GM12878 (cell line): Measurements from ENCODE around the gene ZNF736. TPM values are rescaled to one million over a fixed set of nuclear protein-coding genes. Genes with fewer than 3 reads are reported as not detected.
A peak's percentile ranks its signal among the peaks of the same experiment; 100 is the strongest.
"Not testable (repeated sequence)": the region's sequence is repeated elsewhere in the genome, so short reads cannot be mapped to it uniquely, and the experiment has no call there.

Source experiments
- ATAC-seq: fragments of 200-7000 bp; cut with Tn5 transposase; 3 replicates; pipeline ENCODE4 v1.9.1; 2020; ENCODE audit warnings: mild to moderate bottlenecking, moderate library complexity
- BruUV-seq: library from RNA; stranded (reverse); fragments of 400-500 nt; replicated peaks from 2 replicates; lab custom pipeline; 2021; lab: Mats Ljungman, UMichigan
- CTCF ChIA-PET: fragments of 300-600 bp; sonication (Branson Sonifier 250); formaldehyde crosslinking; extraction: SDS; loops from one replicate; lab custom pipeline; 2021; ENCODE audit warnings: inconsistent platforms; lab: Yijun Ruan, JAX
- POLR2A ChIA-PET: fragments of 350-600 bp; formaldehyde crosslinking; extraction: SDS; loops from one replicate; lab custom pipeline; 2021; ENCODE audit warnings: inconsistent platforms; lab: Charles Lee
- RAD21 ChIA-PET: fragments of 300-600 bp; sonication (Branson Sonifier 250); formaldehyde crosslinking; loops from one replicate; lab custom pipeline; 2023; ENCODE audit warnings: antibody characterized with exemption; ENCODE audit not compliant: unreplicated experiment; lab: Charles Lee
- SMC1A ChIA-PET: fragments of 300-600 bp; sonication (Branson Sonifier 250); formaldehyde crosslinking; loops from one replicate; lab custom pipeline; 2023; ENCODE audit not compliant: unreplicated experiment, uncharacterized antibody; lab: Charles Lee
- DNase-seq: peaks from one replicate; pipeline ENCODE4 v3.0.0-alpha.2; 2011; ENCODE audit warnings: low read depth, low spot score
- FAIRE-seq: peaks from 3 replicates; lab custom pipeline; 2011; peaks lifted over from hg19 to GRCh38; lab: Jason Lieb, UNC
- H2AFZ ChIP-seq: 2 replicates; pipeline ENCODE4 v1.6.0; 2011; ENCODE audit warnings: low read depth, low read length, control low read depth; ENCODE audit not compliant: control insufficient read depth
- H3K27ac ChIP-seq: 2 replicates; pipeline ENCODE4 v1.5.1; 2011; ENCODE audit warnings: control low read depth; ENCODE audit not compliant: control insufficient read depth, insufficient read depth
- H3K27me3 ChIP-seq, 2 experiments: replicated peaks in 1 of 2; 2 replicates each; pipeline versions ENCODE4 v1.6.0 to v1.6.1; 2011; ENCODE audit warnings: low read length in 1 of 2; ENCODE audit not compliant: control insufficient read depth in 2 of 2, insufficient read depth in 2 of 2
- H3K36me3 ChIP-seq, 2 experiments: 2 replicates each; pipeline ENCODE4 v1.5.1; 2011; ENCODE audit warnings: low read length in 1 of 2; ENCODE audit not compliant: control insufficient read depth in 2 of 2, insufficient read depth in 2 of 2
- H3K4me1 ChIP-seq: 2 replicates; pipeline ENCODE4 v1.6.1; 2011; ENCODE audit warnings: mild to moderate bottlenecking, low read length, moderate library complexity, mixed read lengths; ENCODE audit not compliant: control insufficient read depth, insufficient read depth
- H3K4me2 ChIP-seq: 2 replicates; pipeline ENCODE4 v1.6.0; 2011; ENCODE audit warnings: control low read depth; ENCODE audit not compliant: control insufficient read depth, insufficient read depth
- H3K4me3 ChIP-seq: fragments of 200-600 bp; sonication (generic); 2 replicates; pipeline ENCODE4 v1.5.1; 2016
- H3K79me2 ChIP-seq: 2 replicates; pipeline ENCODE4 v1.6.0; 2011; ENCODE audit warnings: low read length; ENCODE audit not compliant: control insufficient read depth, insufficient read depth
- H3K9ac ChIP-seq: 2 replicates; pipeline ENCODE4 v1.8.0; 2011; ENCODE audit warnings: low read length, control low read depth, mixed read lengths; ENCODE audit not compliant: control insufficient read depth, insufficient read depth
- H3K9me3 ChIP-seq: replicated peaks from 3 replicates; pipeline ENCODE4 v1.5.1; 2011; ENCODE audit warnings: mild to moderate bottlenecking, low read length; ENCODE audit not compliant: control insufficient read depth, insufficient read depth
- H4K20me1 ChIP-seq: 2 replicates; pipeline ENCODE4 v1.6.0; 2011; ENCODE audit not compliant: control insufficient read depth, insufficient read depth
- ATF7 ChIP-seq: fragments of 450-650 bp; IDR thresholded peaks from 2 replicates; pipeline ENCODE4 v1.6.1; 2016; ENCODE audit warnings: low read depth, mild to moderate bottlenecking
- BHLHE40 ChIP-seq, 2 experiments: fragments of 450-650 bp in 1 of 2; IDR thresholded peaks; 2 replicates each; pipeline ENCODE4 v1.6.1; 2011 to 2017; ENCODE audit warnings: low read depth in 2 of 2, borderline replicate concordance in 1 of 2, improper control_type of control experiment in 1 of 2, low read length in 1 of 2, mild to moderate bottlenecking in 1 of 2
- BMI1 ChIP-seq: fragments of 450-650 bp; IDR thresholded peaks from 2 replicates; pipeline ENCODE4 v1.6.1; 2016; ENCODE audit warnings: mild to moderate bottlenecking, moderate library complexity, borderline replicate concordance
- JUNB ChIP-seq: IDR thresholded peaks from 2 replicates; pipeline ENCODE4 v1.6.1; 2016; ENCODE audit warnings: antibody characterized with exemption, mild to moderate bottlenecking
- RAD51 ChIP-seq: fragments of 450-650 bp; IDR thresholded peaks from 2 replicates; pipeline ENCODE4 v1.6.1; 2016; ENCODE audit warnings: moderate library complexity, mild to moderate bottlenecking, inconsistent platforms
- RUNX3 ChIP-seq: IDR thresholded peaks from 2 replicates; pipeline ENCODE4 v1.6.1; 2012; ENCODE audit warnings: low read length, inconsistent platforms
- ZSCAN29 ChIP-seq: fragments of 450-650 bp; IDR thresholded peaks from 2 replicates; pipeline ENCODE4 v1.6.1; 2017; ENCODE audit warnings: mild to moderate bottlenecking, moderate library complexity
- WGBS: methylation state at CpG from one replicate; pipeline ENCODE4 v1.1.6; 2016; ENCODE audit warnings: low lambda C conversion rate; ENCODE audit not compliant: insufficient replicate concordance, insufficient coverage; ENCODE audit errors: missing lambda C conversion rate; 5-methylcytosine and 5-hydroxymethylcytosine counted together
- in situ Hi-C: fragments of 300-500 bp; cut with MboI; formaldehyde crosslinking; loops from 9 replicates; pipeline ENCODE4 v1.14.3; 2018; ENCODE audit warnings: mixed read lengths
- intact Hi-C: fragments of 100-400 bp; cut with micrococcal nuclease; formaldehyde crosslinking; loops from one replicate; pipeline ENCODE4 v1.14.2; 2022; ENCODE audit not compliant: unreplicated experiment
- polyA plus RNA-seq, 11 experiments: library from polyadenylated mRNA; depleted of rRNA in 4 of 11; unstranded in 6 of 11; stranded (reverse) in 5 of 11; fragments of >200 nt; fragmentation: Nextera tagmentation in 4 of 11; fragmentation: Illumina TruSeq in 1 of 11; extraction: Ambion mirVana in 4 of 11; extraction: Trizol in 1 of 11; gene quantifications; 1 replicate in 1 of 11; 2 replicates in 10 of 11; pipeline versions ENCODE4 v1.2.1 to v1.2.3, GENCODE V29; 2011 to 2016; ENCODE audit warnings: inconsistent platforms in 2 of 11, missing spikeins in 2 of 11, low read depth in 1 of 11
- total RNA-seq, 4 experiments: library from RNA; depleted of rRNA in 3 of 4; stranded (reverse); fragments of >200 nt in 3 of 4; fragmentation: Illumina TruSeq in 1 of 4; extraction: Trizol in 1 of 4; gene quantifications; 2 replicates each; pipeline versions ENCODE4 v1.2.1 to v1.2.3, GENCODE V29; 2013 to 2021
- TF ChIP-seq, protein P1 (sequence below): fragments of 450-650 bp; formaldehyde crosslinking; IDR thresholded peaks from 2 replicates; pipeline ENCODE4 v1.5.0; 2022; ENCODE audit warnings: mild to moderate bottlenecking, missing genetic modification characterization

ZNF736 gene
- total and polyA plus RNA-seq, 10 of the 15 experiments (the other 5 are each of a cell fraction or from before 2014, with no cell fraction given), result 1.9 to 22.5 (median 9.2) TPM

GRCh38 chr7:64294701-64295420 lies 18.9 kb upstream of the ZNF736 start (continued):
- TF ChIP-seq RAD51, result no peak
- TF ChIP-seq BMI1, result no peak
- TF ChIP-seq, protein P1, sequence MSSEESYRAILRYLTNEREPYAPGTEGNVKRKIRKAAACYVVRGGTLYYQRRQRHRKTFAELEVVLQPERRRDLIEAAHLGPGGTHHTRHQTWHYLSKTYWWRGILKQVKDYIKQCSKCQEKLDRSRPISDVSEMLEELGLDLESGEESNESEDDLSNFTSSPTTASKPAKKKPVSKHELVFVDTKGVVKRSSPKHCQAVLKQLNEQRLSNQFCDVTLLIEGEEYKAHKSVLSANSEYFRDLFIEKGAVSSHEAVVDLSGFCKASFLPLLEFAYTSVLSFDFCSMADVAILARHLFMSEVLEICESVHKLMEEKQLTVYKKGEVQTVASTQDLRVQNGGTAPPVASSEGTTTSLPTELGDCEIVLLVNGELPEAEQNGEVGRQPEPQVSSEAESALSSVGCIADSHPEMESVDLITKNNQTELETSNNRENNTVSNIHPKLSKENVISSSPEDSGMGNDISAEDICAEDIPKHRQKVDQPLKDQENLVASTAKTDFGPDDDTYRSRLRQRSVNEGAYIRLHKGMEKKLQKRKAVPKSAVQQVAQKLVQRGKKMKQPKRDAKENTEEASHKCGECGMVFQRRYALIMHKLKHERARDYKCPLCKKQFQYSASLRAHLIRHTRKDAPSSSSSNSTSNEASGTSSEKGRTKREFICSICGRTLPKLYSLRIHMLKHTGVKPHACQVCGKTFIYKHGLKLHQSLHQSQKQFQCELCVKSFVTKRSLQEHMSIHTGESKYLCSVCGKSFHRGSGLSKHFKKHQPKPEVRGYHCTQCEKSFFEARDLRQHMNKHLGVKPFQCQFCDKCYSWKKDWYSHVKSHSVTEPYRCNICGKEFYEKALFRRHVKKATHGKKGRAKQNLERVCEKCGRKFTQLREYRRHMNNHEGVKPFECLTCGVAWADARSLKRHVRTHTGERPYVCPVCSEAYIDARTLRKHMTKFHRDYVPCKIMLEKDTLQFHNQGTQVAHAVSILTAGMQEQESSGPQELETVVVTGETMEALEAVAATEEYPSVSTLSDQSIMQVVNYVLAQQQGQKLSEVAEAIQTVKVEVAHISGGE (CRISPR knock-in tag), result no peak
- no peak for TF ChIP-seq ZSCAN29

DNA sequence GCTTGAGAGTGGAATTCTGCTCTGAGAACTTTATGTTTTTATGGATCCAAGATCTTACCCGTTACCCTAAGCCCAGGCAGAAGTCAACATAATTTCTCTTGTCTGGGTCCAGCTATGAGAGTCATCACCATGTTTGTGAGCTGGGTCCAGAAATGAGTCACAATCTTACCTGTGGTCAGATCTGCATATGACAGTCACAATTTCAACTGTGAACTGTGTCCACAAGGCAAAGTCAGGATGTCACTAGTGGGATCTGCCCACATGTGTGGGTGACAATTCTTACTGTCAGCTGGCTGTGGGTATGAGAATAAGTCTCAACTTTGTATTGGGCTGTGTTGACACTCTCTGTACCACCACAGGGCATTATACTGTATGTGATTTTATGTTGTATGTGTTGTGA lies 16.3 kb upstream of the ZNF736 start:
- peak; percentile 19; the same call in 1 of the 2 replicates for TF ChIP-seq JUNB
- TF ChIP-seq ATF7, result peak; percentile 19; the same call in 1 of the 2 replicates
- peak in 1 of 2 experiments; percentile 10; a peak in 1 of 4 replicates for TF ChIP-seq BHLHE40 (IDR thresholded peaks at IDR 0.05; ENCODE audit: borderline replicate concordance in 1 of 2, low read depth in 2 of 2, low read length in 1 of 2)
- TF ChIP-seq RUNX3, result peak; percentile 35; the same call in 1 of the 2 replicates
- in situ Hi-C loops, H3K27ac ChIP-seq, H3K9ac ChIP-seq, H3K27me3 ChIP-seq, RAD21 ChIA-PET, H3K9me3 ChIP-seq, H3K4me1 ChIP-seq, H2AFZ ChIP-seq, BruUV-seq, H3K79me2 ChIP-seq, intact Hi-C loops, H4K20me1 ChIP-seq, FAIRE-seq, POLR2A ChIA-PET, H3K4me2 ChIP-seq, H3K4me3 ChIP-seq, SMC1A ChIA-PET, H3K36me3 ChIP-seq, DNase-seq: not testable (repeated sequence)
- CTCF ChIA-PET, result interaction anchor here (0.9 kb wide), 1 partner anchor 10 kb away, joined by 4 read pairs; no protein-coding TSS in a partner anchor
- 0% methylated on average over 1 of the region's 1 CpG for WGBS
- peak; percentile 52 for ATAC-seq
